HG02870 (cell line): ENCODE data around the gene MAPK9.

ENCODE experiments used
- ATAC-seq: cut with Tn5 transposase; IDR thresholded peaks from one replicate; pipeline ENCODE4 v1.9.1; 2021; ENCODE audit warnings: mild to moderate bottlenecking, moderate library complexity; ENCODE audit not compliant: unreplicated experiment

The MAPK9 gene

DNA sequence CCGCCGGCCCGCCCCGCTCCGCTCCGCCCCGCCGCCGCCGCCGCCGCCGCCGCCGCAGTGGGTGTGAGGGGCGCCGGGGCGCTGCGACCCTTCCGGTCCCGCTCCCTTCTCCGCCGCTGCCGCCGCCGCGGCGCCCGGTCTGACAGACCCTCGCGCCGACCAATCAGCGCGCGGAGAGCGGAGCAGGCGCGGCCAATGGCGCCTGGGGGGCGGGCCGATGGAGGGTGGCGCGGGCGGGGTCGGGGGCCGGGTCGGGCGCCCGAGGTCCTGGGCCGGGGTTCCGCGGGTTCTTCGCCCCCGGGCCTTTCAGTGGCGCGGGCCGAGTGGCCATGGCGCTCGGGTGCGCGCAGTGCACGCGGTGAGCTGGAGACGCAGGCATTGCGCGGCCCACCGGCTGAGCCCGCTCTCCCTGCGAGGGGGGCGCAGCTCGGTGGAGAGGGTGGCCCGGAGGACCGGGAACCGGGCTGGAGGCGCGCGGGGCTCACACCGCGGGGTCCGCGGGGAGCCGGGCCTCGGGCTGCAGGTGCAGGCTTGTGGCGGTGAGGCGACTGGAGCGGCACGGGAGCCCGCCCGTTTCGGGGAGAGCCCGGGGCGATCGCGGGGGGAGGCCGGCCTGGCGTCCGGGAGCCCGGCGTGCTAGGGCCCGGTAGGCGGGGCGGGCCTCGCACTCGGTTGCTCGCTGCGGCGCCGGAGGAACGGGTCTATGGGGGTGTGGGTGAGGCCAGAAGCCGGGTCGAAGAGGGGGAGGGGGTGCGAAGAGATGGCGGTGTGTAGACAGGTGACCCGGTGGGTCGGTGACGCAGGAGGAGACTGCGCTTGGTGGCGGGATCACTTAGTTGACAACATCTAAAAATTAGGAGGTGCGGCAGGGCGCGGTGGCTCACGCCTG is at the start of gene MAPK9:
Gene MAPK9, minus strand, starts transcription at position 141 of the 889 bp plus-strand sequence. CDS start 11,522 bp downstream, outside the sequence.
- peak; percentile 71 for ATAC-seq

DNA sequence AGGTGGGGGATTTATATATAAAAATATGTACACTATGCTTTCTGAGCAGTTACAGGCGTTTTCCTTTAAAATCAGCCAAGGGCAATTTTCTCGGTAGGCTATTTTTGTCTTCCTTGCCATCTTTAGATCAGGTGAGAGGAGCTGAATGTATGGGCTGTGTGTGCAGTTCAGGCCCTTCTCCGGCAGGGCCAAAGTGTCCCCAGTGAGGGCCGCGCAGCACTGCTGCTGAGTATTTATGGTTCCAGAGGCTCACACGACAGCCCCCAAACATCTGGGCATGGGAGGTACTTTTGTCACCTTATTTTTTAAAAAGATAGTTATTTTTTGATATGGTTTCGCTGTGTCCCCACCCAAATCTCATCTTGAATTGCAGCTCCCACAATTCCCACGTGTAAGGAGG is 49.7 kb upstream of the MAPK9 start:
- ATAC-seq, result no peak

DNA sequence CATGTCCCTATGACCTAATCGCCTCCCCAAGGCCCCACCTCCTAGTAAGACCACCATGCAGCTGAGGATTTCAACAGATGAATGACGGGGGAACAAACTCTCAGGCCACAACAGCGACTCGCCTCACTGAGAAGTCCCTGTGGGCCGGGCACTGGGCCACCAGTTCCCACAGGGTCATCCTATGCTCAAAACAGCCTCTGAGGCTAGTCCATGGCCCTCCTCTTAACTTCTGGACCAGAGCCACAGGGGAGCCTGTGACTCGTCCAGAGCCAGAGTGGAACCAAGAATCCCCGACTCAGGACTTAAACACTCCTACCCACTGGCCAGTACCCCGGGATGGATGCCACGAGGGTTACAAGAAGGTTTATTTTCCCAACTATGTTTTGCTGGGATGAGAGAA is 49.0 kb upstream of the MAPK9 start:
- no peak for ATAC-seq

DNA sequence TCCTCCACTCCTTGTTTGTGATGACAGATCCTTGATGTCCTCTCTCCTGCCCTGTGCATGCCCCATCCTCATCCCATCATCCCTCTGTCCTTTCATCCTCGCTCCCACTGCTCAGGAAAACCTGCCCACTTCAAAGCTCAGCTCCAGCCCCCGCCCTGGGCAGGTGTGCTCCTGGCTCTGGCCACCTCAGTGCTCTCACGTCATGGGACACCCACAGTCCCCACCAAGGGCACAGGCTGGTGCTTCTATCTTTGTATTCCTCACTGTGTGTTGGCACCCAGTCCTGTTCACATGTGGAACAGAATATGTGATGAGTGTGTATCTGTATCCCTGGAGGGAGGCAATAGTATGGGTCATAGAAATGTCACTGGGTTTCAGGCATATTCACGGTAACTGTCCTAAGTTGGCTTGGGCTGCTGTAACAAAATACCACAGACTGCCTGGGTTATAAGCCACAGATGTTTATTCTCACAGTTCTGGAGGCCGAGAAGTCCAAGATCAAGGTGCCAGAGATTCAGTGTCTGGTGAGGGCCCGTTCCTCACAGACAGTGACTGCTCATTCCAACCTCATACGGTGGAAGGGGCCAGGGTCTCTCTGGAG is 47.8 kb upstream of the MAPK9 start:
- no peak for ATAC-seq

DNA sequence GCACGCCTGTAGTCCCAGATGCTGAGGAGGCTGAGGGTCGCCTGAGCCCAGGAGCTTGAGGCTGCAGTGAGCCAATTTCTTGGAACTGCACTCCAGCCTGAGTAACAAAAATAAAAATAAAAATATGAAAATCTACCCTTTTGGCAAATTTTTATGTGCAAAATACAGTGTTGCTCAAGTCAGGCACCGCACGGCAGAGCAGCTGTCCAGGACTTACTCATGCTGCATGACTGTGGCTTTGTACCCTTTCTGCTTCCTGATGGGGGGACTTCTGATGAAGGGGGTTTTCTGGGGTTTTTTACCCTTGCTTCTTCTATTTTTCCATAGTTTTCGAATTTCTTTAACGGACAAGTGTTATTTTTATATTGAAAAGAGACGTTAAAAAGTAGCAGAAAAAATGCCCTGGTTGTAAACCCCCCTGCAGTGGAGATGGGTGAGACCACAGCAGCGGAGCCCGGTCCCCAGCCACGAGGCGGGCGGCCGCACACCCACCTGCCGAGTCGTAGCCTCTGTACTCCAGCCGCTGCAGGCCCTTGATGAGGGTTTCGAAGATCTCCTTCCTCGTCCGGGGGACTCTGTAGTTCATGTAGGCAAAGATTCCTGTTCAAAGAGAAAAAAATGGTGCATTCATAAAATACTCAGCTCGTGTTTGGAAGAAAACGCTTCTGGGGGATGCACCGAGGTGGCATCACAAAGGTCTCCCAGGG is 46.3 kb upstream of the MAPK9 start:
- no peak for ATAC-seq

DNA sequence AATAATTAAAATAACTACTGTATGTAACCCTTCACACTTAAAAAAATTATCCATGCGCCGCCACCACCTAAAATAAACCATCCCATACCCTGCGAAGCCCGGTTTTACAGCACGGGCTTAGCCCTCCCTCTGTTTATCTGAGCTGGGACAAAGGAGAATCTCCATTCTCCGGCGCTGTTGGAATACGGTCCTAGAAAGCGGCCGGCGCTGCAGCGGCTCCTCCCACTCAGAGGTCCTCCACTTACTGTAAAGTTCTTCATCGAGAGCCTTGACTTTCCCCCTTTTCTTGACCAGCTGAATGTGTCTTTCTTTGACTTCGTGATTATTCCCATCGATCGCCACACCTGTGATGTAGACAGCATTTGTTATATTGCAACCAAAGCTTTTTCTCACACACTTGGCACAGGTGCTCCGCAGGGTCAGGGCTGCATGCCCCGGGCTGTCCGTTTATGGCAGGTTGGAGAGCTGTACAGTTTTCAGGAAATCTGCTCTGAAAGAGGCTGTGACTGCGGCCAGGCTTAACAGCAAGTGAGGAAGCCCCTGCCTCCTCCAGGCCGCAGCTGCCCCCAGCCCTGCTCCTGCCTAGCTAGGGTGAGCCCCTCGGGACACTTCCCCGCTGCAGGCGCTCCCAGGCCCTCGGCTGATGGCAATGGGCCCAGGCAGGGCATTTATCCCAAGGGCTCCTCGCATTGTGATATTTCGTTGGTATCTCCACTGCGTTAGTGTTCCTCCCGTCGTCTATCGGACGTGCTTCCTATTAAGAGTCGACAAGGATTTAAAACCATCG is 44.5 kb upstream of the MAPK9 start:
- ATAC-seq, result no peak

DNA sequence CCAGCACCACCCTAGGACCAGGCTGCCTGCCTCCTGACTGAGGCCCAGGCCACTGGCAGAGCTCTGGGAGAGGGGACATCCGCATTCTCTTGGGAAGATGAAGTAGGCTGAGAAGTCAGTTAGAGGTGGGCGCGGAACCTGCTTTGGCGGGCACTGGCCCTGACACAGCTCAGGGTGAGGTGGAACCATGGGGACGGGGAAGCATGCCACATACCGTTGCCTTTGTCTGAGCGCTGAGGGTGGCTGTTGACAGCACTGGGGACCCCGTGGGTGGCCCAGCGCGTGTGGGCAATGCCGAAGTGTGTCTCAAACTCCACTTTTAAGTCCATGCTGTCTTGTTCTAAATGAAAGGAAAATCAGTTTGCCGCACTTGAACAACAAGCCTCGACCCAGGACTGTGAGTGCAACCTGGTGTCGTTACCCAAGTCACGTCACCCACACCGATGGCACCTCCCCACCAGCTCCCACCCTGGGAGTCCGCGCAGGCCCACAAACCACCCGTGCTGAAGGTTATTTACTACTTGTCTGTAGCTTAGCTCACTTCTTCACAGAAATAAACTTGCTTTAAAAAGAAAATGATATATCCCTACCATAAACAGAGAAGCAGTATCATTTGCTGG is 43.8 kb upstream of the MAPK9 start:
- no peak for ATAC-seq

DNA sequence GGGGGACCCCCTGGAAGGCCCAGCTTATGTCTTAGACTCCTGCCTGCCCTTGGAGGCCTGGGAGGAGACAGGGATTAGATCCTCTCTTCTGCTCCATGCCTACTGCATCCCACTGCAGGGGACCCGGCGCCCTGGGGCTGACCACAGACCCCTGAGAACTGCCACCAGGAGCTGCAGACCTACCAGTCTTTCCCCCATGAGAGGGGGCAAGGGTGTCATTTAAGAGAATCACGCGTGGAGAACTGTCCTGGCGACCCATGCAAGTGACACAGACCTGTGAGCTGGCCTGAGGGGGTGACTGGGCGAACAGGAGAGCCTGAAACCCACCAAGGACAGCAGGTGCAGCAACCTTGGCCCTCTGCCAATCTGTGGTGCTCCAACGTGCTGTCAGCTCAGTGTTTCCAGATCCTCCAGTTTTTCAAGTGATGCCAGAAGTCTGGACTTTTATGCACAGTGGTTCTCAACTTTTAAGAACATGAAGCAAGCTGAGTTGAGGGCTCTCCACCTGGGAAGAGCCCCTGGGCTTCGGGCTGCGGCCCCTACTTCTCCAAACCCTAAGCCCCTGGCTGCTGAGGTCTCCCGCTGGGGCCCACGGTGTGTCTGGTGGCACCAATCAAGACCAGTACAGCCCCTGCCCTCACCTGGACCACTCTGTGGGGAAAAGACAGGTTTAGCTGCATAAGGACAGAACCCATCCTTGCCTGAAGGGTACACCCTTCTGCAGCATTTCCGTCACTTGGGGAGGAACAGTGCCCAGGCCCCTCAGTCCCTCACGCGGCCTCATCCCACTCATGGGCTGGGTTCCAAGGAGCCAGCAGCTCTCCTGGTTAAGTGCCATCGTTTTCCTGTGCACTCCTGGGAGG is 43.1 kb upstream of the MAPK9 start:
- ATAC-seq, result no peak

DNA sequence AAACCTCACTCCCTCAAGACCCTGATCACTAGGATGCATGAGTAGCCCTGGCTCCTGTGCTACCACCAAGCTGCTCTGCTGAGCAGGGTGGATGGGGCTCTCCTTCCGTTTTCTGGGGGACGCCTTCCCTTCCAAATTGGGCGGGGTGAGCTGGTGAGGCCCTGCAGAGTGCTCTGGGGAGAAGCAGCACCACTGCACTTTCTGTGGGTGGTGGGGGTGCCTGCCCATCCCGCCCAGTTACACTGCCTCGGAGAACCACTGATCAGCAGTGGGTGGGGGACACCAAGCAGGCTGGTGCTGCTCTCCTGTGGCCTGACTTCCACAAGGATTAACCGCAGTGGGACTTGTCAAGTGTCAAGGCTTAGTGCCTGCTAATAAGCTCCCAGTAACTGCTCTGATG is 42.3 kb upstream of the MAPK9 start:
- ATAC-seq, result no peak

DNA sequence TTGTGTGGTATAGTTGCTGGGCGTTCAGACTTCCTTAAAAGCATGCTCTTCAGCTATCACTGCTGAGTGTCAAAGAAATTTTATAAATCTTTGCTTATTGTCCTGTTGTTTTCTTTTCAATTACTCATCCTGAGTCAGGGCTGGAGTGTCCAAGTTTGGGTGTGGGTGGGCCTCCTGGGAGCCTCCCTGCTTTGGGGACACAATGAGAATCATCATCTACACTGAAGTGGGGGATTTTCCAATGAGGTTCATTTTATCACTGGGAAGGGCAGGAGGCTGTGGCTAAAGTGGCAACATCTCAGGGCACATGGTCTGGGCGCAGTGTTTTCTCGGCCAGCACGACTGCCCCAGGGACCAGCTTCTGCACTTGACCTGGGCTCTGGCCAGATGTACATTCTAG is 41.8 kb upstream of the MAPK9 start:
- no peak for ATAC-seq

DNA sequence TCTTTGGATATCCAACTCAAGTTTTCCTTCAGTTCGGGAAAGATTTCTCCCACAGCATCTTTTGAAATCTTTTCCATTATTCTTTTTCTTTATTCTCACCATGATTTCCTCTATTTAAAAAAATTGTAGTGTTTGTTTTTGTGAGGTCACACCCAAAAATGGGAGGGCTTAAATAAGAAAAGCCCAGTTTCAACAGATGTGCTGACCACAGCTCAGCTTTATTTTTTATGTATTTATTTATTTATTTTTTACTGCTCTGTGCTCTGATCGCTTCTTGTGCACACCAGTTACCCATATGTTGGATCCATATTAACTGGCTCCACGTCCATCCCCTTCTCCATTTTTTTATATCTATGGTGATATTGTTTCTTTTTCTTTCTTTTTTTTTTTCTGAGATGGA is 41.0 kb upstream of the MAPK9 start:
- no peak for ATAC-seq

DNA sequence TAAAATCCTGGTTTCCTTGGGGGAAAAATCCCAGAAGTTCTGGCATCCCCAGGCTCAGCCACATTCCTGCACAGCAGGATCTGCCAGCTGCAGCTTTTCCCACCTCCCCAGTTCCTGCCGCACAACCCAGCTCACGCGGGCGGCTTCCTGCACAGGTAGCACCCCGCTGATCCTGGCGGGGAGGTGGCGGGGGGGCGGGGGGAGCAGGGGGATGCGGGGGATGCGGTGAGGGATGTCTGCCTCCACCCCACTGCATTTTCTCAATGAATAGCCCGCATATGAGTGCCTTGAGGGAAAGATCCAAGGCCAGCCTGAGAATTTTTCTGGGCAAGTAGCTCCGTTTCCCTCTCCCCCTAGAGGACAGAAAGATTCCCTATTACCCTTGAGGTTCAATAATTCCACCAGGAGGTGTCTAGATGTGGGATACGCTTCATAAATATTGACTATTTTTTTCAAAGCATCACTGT is 40.2 kb upstream of the MAPK9 start:
- ATAC-seq, result no peak

DNA sequence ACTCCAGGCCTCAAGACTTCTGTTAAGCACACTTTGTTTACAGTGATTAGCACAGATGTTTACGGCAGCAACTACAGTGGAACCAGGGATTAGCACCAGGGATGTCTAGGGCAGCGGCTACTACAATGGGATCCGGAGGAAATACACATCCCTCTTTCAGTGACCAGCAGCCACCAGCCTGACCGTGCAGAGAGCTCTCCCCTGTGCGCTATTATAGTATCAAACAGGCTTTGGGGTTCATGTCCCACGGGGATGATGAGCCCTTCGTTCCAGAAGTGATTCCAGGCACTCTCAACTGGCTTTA is 39.7 kb upstream of the MAPK9 start:
- no peak for ATAC-seq

DNA sequence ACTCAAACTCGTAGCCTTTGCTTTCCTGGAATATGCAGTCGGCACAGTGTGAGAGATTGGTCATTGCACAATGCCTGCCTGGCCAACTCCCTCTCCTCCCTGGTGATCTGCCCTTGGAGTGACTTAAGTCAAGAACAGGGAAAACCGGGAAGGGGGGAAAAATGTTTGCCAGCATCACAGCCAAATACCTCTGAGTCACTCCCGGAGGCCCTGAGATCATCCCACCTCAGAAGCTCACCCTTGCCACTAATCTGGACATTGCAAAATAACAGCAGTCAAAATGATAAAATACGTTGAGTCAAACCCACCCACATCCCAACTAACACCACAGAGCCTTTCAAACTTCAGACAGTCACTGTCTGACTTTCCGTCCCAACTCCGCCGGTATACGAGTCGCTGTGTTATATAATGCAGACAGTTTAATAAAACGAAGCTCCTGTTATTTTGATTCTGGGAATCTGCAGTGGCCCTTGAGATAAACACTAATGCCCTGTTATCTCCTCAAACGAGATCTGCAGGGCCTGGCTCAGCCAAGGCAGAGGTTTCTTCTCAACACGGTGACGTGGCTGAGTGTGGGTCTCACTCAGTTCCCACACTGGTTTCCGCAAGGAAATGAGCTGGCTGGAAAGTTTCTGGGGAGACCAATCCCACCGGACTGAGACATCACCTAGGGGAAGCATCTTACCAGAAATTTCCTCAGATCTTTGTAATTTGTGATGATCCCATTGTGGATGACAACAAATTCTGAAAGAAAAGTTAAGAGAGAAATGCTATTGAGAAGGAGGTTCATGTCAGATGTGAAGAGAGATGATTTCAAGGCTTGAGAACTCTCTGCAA is 39.1 kb upstream of the MAPK9 start:
- ATAC-seq, result no peak

DNA sequence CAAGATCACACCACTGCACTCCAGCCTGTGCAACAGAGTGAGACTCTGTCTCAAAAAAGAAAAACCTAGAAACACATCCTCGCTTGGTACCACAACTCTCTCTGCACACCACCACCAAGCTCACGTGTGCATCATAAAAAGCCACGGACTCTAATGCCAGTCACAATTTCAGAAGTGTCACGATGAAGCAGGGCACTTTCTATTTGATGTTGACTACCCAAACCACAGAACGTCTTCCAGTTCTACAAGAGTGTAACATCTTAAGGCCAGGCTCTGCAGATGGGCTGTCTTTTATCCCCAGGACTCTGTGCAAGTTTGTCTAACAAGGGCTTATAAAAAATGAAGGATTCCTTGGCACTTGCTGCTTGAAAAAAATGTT is 38.4 kb upstream of the MAPK9 start:
- no peak for ATAC-seq

DNA sequence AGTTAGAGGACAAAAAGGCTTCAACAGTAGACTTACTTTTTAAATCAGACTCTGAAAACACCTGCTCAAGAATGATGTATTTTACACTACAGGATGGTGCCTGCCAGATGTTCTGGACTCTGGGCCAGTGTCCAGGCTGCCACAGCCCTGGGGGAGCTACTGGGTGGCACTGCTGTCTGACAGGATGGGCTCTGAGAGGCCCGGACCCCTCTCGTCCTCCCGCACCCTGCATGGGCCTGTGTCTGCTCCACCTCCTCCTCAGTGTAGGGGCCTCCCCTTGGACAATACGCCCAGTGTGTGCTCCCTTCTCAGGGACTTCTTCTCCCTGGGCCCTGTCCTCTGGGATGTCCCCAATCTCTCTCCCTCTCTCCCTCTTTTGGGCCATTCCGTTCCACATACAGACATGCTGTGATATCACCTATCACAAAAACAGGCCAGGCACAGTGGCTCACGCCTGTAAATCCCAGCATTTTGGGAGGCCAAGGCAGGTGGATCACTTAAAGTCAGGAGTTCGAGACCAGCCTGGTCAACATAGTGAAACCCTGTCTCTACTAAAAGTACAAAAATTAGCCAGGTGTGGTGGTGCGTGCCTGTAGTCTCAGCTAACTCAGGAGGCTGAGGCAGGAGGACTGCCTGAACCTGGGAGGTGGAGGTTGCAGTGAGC is 37.9 kb upstream of the MAPK9 start:
- ATAC-seq, result no peak

DNA sequence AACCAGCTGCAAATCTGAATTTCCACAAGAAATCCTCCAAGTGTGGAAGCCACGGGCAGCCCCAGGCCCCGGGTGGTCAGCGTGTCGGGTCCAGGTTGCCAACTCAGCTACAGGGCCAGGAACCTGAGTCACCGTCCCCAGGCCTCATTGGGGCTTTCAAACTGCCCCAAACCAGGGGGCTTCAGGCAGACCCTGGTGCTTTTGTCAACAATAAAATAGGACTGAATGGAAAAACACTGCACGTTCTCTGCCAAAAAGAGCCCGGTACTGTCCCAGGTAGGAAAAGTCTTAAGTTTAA is 37.2 kb upstream of the MAPK9 start:
- ATAC-seq, result no peak

DNA sequence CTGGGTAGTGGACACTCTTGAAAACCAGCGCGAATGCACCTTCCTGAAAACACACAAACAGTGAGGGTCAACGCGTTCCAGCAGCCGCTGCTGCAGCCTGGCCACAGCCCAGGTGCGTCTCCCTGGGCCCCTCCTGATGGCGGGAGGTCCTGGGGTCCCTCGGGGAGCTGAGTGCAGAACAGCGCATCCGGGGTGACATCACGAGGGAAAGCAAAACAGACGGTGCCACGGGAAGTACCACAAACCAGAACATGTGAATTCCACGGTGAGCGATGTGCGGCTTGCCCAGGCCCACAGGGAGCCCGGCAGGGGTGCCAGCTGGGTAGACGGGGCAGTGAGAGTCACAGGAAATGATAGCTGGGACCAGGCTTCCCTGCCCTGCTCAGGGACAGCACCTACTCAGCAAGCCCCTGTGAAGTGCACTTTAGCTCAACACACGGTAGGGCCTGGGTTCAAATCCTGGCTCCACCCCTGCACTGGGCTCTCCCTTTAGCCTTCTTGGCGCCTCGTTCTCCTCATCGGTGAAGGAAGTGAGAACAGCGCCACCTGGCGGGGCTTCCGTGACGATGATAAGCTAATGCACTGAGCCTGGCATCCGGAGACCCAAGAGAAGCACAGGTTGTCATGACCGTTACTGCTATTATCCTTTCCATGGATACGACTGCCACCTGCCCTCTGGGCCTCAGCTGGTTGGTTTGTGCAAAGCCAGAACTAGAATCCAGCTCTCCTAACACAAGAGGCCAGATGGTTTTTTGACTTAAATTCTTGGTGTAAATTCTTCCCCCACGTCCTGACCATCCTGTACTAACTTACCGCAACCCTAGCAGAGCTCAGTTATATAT is 36.6 kb upstream of the MAPK9 start:
- ATAC-seq, result no peak
